ENCODE data around the gene MUC5B.
A peak's percentile ranks its signal among the peaks of the same experiment; 100 is the strongest.

Gene MUC5B

GRCh38 chr11:1300569-1301187, 77.8 kb downstream of the MUC5B start:
- no peak for DNase-seq (ENCODE audit: low spot score)

- no peak for DNase-seq (ENCODE audit: low spot score)
These were observed 78.5 kb downstream of the MUC5B start for GRCh38 chr11:1301220-1302000.

GRCh38 chr11:1302041-1302460, 79.2 kb downstream of the MUC5B start:
- no peak for DNase-seq (ENCODE audit: low spot score)

GRCh38 chr11:1302461-1303125, 79.7 kb downstream of the MUC5B start:
- no peak for DNase-seq (ENCODE audit: low spot score)

GRCh38 chr11:1303126-1303821, 80.4 kb downstream of the MUC5B start:
- DNase-seq (ENCODE audit: low spot score) = no peak

GRCh38 chr11:1303973-1304372, 81.1 kb downstream of the MUC5B start:
- DNase-seq (ENCODE audit: low spot score) = no peak

GRCh38 chr11:1304380-1304779, 81.5 kb downstream of the MUC5B start:
- no peak for DNase-seq (ENCODE audit: low spot score)

- no peak for DNase-seq (ENCODE audit: low spot score)
These were observed 82.2 kb downstream of the MUC5B start for GRCh38 chr11:1305063-1305495.

- no peak for DNase-seq (ENCODE audit: low spot score)
These were observed 82.7 kb downstream of the MUC5B start for GRCh38 chr11:1305501-1306056.

- DNase-seq (ENCODE audit: low spot score) = no peak
These were observed 83.6 kb downstream of the MUC5B start for GRCh38 chr11:1306186-1307162.

GRCh38 chr11:1307163-1307870, 84.5 kb downstream of the MUC5B start:
- no peak for DNase-seq (ENCODE audit: low spot score)

GRCh38 chr11:1307998-1308742, 85.3 kb downstream of the MUC5B start:
- peak; percentile 51 for DNase-seq (ENCODE audit: low spot score)

GRCh38 chr11:1308743-1309497, 86.1 kb downstream of the MUC5B start:
- DNase-seq (ENCODE audit: low spot score) = peak; percentile 83

GRCh38 chr11:1309498-1310317, 86.8 kb downstream of the MUC5B start, which contains the start of gene TOLLIP:
TSS of gene TOLLIP (minus strand) at chr11:1309632. CDS start at chr11:1309498, 134 bp downstream.
- DNase-seq (ENCODE audit: low spot score) = peak; percentile 100

- DNase-seq (ENCODE audit: low spot score) = no peak
These were observed 87.4 kb downstream of the MUC5B start for GRCh38 chr11:1310318-1310687.

GRCh38 chr11:1310772-1311468, 88.1 kb downstream of the MUC5B start:
- no peak for DNase-seq (ENCODE audit: low spot score)
